ENCODE measurements around the gene TMEM250.

DNA sequence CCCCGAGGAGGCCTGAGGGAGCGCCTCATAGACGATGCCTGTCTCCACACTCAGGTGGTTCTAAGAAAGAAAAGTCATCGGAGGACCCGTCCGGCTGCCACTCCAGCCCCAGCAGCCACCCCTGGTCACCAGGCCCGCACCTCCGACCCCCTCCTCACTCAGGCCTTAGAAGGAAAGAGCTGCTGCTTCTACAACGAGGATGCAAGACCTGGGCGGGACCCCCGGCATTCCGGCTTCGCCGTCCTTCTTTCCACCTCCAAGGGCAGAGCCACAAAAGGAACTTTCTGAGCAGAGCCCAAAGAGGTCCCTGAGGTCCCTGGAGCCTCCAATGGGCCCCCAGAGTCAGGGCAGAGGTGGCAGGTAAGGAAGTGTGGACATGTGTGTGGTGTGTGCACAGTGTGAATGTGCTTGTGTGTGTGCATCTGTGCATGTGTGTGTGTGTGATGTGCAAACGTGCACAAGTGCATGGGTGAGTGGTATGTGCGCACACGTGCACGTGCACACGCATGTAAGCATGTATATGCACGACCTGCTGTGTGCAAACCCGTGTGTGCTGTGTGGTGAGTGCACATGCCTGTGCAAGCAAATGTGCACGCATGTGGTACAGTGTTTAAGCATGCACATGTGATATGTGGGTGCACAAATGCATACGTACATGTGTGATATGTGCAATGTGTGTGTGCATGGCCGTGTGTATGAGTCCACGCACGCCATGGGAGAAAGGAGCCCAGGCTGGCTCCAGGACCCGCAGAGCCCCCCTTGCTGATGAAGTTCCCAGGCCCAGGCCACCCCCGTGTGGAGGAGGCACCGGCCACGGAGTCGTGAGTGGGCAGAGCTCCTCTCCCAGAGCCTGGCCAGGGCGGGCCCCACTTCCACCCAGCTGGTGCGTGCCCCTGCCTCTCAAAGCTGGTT lies 27.7 kb upstream of the TMEM250 start:
- TF ChIP-seq, protein P1, sequence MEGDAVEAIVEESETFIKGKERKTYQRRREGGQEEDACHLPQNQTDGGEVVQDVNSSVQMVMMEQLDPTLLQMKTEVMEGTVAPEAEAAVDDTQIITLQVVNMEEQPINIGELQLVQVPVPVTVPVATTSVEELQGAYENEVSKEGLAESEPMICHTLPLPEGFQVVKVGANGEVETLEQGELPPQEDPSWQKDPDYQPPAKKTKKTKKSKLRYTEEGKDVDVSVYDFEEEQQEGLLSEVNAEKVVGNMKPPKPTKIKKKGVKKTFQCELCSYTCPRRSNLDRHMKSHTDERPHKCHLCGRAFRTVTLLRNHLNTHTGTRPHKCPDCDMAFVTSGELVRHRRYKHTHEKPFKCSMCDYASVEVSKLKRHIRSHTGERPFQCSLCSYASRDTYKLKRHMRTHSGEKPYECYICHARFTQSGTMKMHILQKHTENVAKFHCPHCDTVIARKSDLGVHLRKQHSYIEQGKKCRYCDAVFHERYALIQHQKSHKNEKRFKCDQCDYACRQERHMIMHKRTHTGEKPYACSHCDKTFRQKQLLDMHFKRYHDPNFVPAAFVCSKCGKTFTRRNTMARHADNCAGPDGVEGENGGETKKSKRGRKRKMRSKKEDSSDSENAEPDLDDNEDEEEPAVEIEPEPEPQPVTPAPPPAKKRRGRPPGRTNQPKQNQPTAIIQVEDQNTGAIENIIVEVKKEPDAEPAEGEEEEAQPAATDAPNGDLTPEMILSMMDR (IDR thresholded peaks at IDR 0.05 in 2 of 3, conservative IDR thresholded peaks at IDR 0.05 in 1 of 3; ENCODE audit: borderline replicate concordance in 1 of 3, insufficient read depth in 1 of 3, low read depth in 2 of 3, low read length in 2 of 3) = no peak
- TF ChIP-seq EZH2 (IDR thresholded peaks at IDR 0.05) (no peak), ZFX (IDR thresholded peaks at IDR 0.05) (no peak)
